ENCODE results near the gene NENF.

The NENF gene

GRCh38 chr1:212430416-212430815 lies 2.3 kb upstream of the NENF start:
- no peak overlapping the region for H3K4me3 ChIP-seq (ENCODE audit: low read depth, low read length)
- no peak for DNase-seq (ENCODE audit: low read depth)

- no peak for DNase-seq (ENCODE audit: low read depth)
These were observed 1.7 kb upstream of the NENF start for GRCh38 chr1:212430955-212431394.

GRCh38 chr1:212431644-212432043 lies 1.1 kb upstream of the NENF start:
- no peak overlapping the region for H3K4me3 ChIP-seq (ENCODE audit: low read depth, low read length)
- no peak for DNase-seq (ENCODE audit: low read depth)

More at GRCh38 chr1:212430955-212431394, 1.7 kb upstream of the NENF start:
- H3K4me3 ChIP-seq (ENCODE audit: low read depth, low read length): no peak overlapping the region

GRCh38 chr1:212432272-212432660 lies 454 bp upstream of the NENF start:
- H3K4me3 ChIP-seq (ENCODE audit: low read depth, low read length): peak overlapping the region; percentile 72
- no peak for DNase-seq (ENCODE audit: low read depth)

GRCh38 chr1:212433577-212434462 lies 1.1 kb downstream of the NENF start:
- H3K4me3 ChIP-seq (ENCODE audit: low read depth, low read length): peak overlapping the region; percentile 72

GRCh38 chr1:212434992-212435391 lies 2.3 kb downstream of the NENF start:
- no peak overlapping the region for H3K4me3 ChIP-seq (ENCODE audit: low read depth, low read length)
- no peak for DNase-seq (ENCODE audit: low read depth)

More at GRCh38 chr1:212433577-212434462, 1.1 kb downstream of the NENF start:
- no peak for DNase-seq (ENCODE audit: low read depth)

GRCh38 chr1:212437179-212437798 lies 4.6 kb downstream of the NENF start:
- DNase-seq (ENCODE audit: low read depth): no peak
- H3K4me3 ChIP-seq (ENCODE audit: low read depth, low read length): no peak overlapping the region

GRCh38 chr1:212438831-212439237 lies 6.1 kb downstream of the NENF start:
- no peak for DNase-seq (ENCODE audit: low read depth)
- H3K4me3 ChIP-seq (ENCODE audit: low read depth, low read length): no peak overlapping the region

GRCh38 chr1:212440419-212440818 lies 7.7 kb downstream of the NENF start:
- DNase-seq (ENCODE audit: low read depth): no peak

GRCh38 chr1:212442408-212442807 lies 9.7 kb downstream of the NENF start:
- H3K4me3 ChIP-seq (ENCODE audit: low read depth, low read length): no peak overlapping the region
- no peak for DNase-seq (ENCODE audit: low read depth)

More at GRCh38 chr1:212440419-212440818, 7.7 kb downstream of the NENF start:
- H3K4me3 ChIP-seq (ENCODE audit: low read depth, low read length): no peak overlapping the region

GRCh38 chr1:212446333-212446732 lies 13.6 kb downstream of the NENF start:
- no peak overlapping the region for H3K4me3 ChIP-seq (ENCODE audit: low read depth, low read length)
- no peak for DNase-seq (ENCODE audit: low read depth)

- H3K4me3 ChIP-seq (ENCODE audit: low read depth, low read length): no peak overlapping the region
- no peak for DNase-seq (ENCODE audit: low read depth)
These were observed 14.8 kb downstream of the NENF start for GRCh38 chr1:212447478-212447877.

- DNase-seq (ENCODE audit: low read depth): peak; percentile 49
- H3K4me3 ChIP-seq (ENCODE audit: low read depth, low read length): no peak overlapping the region
These were observed 17.7 kb downstream of the NENF start for GRCh38 chr1:212450331-212450881.

- DNase-seq (ENCODE audit: low read depth): no peak
- no peak overlapping the region for H3K4me3 ChIP-seq (ENCODE audit: low read depth, low read length)
These were observed 18.9 kb downstream of the NENF start for GRCh38 chr1:212451416-212452322.

GRCh38 chr1:212452323-212453155 lies 19.8 kb downstream of the NENF start:
- no peak for DNase-seq (ENCODE audit: low read depth)
- no peak overlapping the region for H3K4me3 ChIP-seq (ENCODE audit: low read depth, low read length)

GRCh38 chr1:212453156-212453857 lies 20.6 kb downstream of the NENF start:
- no peak overlapping the region for H3K4me3 ChIP-seq (ENCODE audit: low read depth, low read length)
- DNase-seq (ENCODE audit: low read depth): no peak

GRCh38 chr1:212454741-212455140 lies 22.0 kb downstream of the NENF start:
- no peak overlapping the region for H3K4me3 ChIP-seq (ENCODE audit: low read depth, low read length)
- no peak for DNase-seq (ENCODE audit: low read depth)

- DNase-seq (ENCODE audit: low read depth): no peak
- H3K4me3 ChIP-seq (ENCODE audit: low read depth, low read length): no peak overlapping the region
These were observed 22.7 kb downstream of the NENF start for GRCh38 chr1:212455401-212455800.

Data from skeletal muscle cell (primary cell).